GM19324 (cell line): ENCODE measurements around the gene WWTR1.

ENCODE experiments used
- ATAC-seq: cut with Tn5 transposase; IDR thresholded peaks from one replicate; pipeline ENCODE4 v1.9.1; 2021; ENCODE audit warnings: mild to moderate bottlenecking, moderate library complexity; ENCODE audit not compliant: unreplicated experiment, low FRiP score

WWTR1 gene

DNA sequence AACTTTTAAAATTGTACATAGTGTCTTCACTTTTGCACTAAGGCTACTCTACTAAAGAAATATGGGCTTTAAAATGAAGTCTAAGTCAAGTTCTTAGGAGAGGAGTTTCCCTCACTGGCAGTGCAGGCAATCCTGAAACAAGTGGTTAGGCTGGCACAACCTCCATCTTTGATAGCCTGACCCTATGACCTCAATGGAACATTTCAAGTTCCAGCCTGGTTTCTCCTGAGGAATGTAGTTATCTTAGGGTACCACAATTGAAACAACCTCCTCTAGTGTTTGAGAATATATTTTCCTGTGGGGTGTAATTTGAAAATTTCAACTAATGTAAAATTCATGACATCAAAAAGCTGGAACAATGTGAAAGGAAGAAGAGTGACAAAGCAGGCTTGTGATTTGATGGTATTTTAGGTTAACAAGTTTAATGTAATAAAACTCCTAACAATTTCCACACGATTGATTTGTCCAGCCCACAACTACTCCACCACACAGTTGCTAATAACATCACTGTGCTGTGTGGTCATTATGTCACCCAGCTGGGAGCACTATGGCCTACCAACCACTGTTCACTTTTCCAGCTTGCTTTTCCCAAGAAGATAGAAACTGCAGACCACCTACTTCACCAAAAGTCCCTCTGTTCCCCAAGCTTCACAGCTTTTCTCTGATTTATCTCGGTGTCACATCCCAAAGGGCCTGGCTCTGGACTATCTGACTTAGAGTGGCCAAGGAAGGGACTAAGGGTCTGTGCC is 1.8 kb downstream of the WWTR1 start:
- ATAC-seq: no peak

DNA sequence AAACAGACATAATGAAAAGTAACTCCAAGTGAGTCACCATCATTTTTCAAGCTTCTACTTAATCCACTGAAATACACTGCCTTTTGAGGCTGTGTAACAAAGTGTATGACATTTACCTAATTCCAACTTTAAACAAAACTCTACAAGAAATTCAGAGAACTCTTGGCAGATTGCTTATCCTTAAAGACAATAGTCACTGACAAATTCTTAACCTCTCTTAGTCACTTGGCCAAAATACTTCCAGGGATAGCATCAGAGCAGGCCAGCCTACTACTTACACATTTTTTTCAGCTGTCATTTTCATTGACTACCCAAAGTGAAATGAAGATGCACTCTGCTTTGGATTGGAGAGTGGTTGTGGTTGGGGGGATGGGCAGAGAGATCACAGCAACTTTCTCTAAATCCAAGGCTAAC is 3.6 kb downstream of the WWTR1 start:
- ATAC-seq: no peak

DNA sequence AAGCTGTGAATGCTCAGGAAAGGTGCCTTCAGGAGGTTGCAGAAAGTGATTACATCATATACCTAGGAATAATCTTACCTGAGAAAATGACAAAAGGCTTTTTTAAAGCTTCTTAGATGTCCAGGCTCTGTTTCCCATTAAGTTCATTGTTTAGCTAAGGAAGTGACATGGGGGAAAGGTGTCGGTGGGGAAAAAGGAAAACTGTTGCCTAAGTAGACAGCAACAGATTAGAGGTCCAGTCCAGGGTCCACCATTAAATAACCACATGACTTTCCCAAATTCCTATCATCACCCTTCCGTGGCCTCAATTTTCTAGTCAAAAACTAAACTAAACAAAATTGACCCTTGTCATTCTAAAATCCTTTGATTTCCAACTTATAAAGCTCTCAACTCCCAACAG is 4.3 kb downstream of the WWTR1 start:
- no peak for ATAC-seq

DNA sequence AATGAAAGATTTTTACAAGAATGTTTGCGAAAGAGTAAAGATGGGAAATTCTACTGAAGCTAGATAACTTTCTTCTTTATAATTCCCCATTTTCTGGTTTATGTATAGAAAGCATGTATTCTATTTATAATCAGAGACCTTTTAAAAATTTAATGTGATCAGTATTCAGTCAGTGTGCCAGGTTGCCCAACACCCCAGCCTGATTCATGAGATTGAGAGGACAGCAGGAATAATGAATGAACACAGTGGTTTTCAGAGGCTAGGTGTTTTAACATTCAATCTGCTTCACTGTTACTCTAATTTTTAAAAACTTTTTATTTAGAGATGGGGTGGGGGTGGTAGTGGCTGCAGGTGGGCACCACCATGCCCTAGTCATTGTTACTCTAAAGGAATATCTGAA is 4.7 kb downstream of the WWTR1 start:
- no peak for ATAC-seq

DNA sequence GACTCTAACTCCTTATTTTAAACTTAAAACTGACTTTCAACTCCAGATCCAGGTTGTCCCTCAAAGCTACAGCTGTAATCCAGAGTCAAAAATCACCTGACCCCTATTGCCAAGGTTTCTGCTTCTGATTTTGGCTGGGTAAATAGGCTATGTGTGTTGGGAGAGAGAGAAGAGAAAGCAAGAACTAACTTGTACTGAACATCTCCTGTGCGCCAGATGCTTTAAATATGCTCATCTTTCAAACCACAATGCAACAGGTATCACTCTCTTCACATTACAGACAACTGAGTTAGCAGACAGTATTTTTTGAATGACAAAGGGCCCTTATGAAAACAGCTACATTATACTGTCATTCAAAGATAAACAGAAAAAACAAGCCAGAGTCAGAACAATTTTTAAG is 7.0 kb downstream of the WWTR1 start:
- ATAC-seq: no peak

DNA sequence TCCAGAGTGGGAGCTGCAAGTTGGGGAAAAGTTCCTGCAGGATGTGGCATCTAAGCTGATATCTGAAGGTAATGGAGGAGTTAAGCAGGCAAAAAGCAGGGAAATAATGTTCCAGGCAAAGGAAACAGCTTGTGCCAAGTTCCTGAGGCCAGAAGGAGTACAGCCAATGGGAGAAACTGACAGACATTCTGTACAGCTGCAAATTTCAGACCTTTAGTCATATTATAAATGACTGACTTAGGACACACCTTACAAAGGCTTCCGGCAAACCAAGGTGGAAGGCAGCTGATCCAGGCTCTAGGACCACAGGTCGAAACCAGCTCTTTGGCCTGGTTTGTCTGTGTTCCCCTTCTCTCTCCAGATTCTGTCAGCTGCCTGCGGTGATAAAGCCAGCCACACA is 9.3 kb downstream of the WWTR1 start:
- ATAC-seq: no peak

DNA sequence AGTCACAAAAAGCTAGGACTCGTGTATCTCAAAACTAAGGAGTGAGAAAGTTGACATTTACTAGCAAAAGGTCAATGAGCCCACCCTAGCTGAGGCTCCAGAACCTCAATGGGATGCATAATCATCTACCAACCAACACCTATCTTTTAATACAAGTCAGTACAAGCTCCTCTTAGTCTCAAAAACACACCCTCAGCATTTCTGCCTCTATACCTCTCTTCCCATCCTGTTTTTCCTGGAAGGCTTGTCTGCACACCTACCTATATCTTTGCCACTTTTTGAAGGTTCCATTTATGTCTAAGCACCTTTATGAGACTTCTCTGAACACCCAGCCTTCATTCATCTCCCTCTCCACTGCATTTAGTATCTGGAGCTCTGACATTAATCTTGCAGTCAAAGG is 10.0 kb downstream of the WWTR1 start:
- ATAC-seq: peak; percentile 26

DNA sequence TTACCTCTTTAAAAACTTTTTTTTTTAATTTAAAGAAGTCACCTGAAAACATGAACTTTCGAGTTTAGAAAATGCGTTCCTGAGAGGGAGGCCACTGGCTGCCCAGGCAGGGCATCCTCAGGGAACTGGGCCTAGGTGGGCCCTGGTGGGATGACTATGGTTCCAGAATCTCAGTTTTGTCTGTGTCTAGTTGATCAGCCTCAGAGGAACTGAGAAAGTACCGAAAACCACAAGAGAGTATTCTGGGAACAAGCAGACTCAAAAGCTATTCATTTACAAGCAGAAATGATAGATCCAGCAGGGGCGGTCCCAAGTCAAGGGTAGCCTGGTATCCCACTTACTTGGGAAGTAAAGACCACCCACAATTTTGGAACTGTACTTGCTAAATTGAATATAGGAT is 10.5 kb downstream of the WWTR1 start:
- ATAC-seq: peak; percentile 56

DNA sequence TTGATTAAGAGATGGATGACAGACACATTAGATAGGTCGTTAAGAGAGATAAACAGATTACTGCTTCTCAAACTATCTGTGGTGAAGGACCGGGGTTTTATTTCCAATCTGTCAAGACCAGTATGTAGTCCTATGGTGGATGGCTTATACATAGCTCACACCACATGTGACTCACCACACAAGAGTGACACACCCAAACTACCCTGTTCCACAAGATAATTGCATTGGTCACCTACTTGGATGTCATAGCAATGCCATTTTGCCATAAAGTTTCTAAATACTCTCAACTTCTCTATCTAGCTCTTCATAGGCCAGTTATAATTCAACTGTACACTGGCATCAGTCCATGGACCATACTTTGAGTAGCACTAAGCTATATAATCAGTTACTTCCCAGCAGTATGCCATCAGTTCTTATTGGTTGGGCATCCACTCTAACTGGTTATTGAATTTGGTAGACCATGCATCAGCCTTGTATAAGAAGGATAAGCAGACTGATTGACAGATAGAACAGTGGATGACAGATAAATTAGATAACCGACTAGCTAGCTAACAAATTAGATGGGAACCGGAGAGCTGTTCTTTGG is 11.6 kb downstream of the WWTR1 start:
- no peak for ATAC-seq

DNA sequence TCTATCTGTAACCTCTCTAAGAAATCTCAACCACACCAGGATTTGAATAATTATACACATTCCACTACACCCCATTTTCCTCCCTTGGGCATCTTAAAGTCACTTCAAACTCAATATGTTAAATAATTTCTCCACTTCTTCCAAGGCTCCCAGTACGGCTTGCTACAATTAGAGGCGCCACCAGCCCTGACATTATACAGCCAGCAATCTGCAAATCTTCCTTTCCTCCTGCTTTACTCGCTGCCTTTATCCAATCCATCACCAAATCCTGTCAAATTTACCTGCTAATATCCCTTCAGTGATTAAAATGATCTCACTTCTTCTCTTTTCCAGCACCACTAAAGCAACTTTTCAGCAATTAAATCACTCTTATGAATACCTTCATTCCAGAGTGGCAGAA is 13.9 kb downstream of the WWTR1 start:
- ATAC-seq: no peak

DNA sequence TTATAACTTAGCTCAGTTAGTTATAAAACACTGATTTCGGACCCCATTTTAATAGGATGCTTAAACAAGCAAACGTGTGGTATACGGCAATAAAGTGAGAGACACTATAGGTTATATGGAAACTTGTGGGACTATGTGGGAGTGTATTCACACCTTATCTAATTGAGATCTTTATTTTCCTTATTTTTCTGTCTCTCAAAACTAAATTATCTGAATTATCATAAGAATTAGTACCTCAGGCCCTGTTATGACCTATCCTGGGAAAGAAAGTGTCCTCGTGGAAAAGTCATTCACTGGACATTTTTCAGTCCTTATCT is 14.4 kb downstream of the WWTR1 start:
- ATAC-seq: no peak

DNA sequence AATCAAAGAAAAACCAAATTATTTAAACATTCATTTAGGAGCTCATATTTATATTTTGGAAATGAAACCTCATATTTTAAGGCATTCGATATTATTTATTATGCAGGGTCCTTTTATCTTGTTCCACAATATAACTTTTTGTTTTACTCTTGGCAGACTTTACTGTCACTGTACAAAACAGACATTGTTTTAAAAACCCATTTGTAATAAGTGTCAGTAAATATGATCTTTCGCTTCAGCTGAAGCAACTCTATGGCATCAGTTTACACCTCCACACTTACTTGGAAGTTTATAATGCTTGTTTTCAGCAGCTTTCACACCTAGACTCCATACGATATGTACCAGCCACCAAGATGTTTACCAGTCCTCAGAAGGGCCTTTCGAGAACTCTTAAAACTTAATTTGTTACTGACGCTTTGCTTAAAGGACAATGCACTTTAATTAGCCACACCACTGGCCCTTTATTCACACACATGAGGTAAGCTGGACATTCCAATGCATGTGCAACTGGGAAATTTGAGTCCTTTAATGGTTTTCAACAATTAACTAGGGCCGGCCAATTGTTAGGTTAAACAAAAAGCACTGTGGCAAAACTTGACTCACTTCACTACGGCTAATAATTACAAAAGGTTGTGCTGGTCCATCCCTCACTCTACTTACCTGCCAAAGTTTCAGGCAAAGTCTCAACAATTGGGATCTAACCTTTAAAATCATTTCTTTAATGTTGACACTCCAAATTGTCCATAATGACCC is 16.7 kb downstream of the WWTR1 start:
- no peak for ATAC-seq

DNA sequence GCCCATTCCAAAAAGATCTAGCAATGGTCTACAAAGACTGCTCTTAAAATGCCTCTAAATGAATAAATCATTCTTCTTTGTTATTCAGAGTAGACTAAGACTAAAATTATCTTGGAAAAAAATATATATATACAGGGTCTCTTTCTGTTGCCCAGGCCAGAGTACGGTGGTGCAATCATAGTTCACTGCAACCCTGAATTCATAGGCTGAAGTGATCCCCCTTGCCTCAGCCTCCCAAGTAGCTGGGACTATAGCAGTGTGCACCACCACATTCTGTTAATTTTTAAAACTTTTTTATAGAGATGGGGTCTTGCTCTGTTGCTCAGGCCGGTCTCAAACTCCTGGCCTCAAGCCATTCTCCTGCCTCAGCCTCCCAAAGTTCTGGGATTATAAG is 18.7 kb downstream of the WWTR1 start:
- ATAC-seq: no peak

DNA sequence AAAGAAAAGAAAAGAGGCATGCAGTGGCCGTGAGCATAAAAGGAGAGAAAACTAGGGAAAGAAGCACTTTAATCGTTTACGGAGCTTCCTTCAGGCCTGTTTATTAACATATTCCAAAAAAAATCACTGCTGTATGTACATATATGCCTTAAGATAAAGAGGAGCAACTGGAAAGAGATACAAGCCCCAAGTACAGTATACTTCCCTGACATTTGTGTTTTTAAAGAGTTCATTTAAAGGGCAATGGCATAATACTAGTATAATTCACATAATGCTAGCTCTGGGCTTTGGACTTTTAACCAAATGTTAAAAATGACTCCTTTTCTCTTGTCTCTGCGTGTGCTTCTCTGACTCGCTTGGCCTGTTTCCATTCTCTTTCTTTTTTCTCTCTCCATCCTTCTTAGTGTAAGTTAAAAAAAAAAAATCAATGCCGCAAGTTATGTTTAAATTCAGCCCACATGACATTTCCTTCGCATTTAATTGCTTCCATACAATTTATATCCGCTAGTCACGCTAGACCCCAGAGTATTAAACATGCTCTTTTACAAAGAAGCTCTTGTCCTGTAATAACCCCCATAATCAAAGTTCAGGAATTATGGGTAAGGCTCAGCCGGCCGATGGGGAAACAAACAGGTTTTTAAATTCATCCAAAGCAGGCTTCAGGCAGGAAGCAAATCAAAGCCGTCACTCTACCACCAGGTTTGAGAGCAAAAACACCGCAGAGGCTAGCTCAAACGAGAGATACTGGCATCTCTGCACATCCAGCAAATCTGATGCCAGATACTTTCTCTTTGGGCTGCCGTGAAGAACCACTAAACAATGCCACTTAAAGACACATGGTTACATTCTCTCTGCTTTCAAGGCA is 19.4 kb downstream of the WWTR1 start:
- ATAC-seq: no peak

DNA sequence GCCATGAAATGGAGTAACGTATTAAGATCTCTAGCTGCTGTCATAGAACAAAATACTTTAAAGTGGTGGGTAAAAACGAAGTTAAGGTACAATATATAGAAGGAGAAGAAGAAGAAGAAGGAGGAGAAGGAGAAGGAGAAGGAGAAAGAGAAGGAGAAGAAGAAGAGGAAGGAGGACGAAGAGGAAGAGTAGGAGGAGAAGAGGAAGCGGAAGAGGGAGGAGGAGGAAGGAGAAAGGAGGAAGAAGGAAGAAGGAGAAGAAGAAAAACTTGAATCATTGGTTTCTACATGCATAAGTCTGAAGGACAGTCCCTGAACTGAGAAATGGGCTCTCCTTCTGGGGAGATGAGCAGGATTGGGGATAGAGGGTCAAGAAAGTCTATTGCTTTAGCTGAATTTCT is 22.4 kb downstream of the WWTR1 start:
- ATAC-seq: no peak

DNA sequence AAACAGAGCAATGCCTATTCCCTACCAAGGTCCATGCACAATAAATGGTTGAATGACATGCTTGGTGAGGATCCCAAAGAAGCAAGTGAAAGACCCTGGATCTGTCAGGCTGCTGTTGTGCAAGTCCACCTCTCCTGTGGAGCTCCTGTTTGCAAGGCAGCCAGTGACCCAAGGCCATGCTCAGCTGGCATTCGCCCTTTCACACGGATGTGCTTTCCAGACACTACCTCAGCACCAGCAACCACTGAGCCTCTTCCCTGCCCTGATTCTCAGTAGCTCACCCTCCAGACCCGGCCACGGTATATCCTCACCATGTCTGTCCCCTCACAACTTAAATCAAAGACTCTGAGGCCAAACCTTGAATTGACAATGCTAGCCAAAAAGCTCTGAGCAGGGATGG is 23.3 kb downstream of the WWTR1 start:
- no peak for ATAC-seq

DNA sequence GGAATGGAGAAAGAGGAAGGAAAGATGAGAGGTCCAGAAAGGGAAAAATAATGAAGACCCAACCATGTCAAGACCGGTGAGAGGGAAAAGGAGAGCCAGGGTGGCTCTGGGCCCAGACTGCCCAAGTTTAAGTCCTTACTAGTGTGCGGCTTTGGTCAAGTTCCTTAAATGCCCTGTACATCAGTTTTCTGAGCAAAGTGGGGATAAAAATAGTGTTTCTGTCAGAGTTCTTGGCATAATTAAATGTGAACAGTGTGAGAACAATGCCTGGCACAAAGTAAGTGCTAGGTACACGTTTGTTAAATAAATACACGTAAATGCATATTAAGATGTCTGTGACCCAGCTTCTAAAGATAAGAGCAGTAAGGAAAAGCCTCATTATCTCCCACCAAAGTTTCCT is 23.8 kb downstream of the WWTR1 start:
- no peak for ATAC-seq

DNA sequence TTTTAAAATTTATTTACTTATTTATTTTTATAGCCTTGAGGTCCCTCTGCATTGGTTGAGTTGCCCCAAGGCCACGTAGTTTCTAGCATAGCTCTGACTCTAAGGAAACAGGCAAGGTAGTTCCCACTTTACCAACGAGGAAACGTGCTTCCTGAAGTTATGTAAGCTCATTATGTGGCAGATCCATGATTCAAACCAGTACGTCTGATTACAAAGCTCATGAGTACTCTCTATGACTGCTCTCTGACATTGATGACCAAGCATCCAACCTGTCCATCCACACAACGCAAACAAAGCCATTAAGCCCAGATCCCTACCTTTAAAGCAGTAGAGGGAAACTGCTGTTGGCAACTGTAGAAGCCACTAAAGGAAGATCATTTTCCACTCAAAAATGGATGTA is 25.6 kb downstream of the WWTR1 start:
- ATAC-seq: no peak

DNA sequence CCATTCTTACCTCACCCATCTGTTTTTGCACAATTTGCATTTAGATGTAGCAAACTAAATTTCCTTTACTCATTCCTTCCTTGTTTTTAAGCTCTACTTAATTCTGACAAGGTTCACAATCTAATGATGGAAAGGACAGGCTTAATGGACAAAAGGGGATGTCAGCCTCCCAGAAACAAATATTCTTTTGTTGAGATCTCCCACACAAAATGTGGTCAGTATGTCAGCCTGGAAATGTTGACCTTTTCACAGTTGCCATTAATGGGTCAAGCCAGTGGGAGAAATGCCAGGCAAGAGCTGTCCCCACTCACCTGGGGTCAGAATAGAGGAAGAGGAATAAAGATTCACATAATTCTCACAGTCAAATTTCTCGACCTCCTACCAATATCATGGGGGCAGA is 27.0 kb downstream of the WWTR1 start:
- ATAC-seq: no peak

DNA sequence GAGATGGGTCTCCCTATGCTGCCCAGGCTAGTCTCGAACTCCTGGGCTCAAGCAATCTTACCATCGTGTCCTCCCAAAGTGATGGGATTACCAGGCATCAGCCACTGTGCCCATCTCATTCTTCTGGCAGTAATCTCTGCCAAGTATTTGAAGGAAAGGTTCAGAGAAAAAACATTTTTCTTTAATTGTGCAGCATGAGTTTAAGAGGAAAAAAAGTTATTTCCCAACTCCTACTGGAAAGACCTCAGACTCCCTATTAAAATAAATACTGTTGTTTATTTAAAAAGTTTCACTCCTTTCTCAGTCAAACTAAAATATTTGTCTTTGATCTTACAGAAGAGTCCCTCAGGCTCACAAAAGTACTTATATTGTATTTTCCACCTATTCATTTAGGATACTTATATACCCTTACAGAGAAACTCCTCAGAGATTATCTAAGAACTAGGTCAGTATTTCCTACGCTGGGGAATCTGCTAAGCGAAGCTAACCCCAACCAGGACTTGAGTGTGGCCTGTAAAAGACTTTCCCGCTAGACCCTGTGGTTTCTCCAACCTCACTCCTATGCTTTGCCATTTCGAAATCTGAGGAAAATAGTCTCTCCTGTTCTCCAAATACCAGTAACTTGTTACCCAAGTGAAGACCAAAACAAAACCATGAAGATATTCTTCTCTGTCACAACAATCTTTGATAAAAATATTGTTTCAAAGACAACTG is 28.7 kb downstream of the WWTR1 start:
- no peak for ATAC-seq

DNA sequence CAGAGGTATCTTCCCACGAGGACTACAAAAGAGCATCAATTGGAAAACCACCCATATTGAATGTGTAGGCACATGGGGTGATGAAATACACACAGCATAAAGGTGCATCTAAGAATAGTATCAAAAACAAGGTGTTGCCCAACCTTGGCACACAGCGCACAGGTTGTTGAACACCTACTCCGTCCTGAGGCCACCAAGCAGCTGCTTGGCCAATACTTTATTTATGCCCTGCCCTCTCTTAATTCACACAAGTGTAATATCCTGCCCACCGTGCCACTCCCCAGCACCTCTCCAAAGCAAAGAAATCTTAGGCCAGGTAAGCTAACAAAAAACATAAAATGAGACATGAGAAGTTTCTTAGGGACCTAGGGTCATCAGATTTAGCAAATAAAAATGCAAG is 31.2 kb downstream of the WWTR1 start:
- no peak for ATAC-seq
